GM21529 (cell line): Measurements from ENCODE around the gene GPR155.
A peak's percentile ranks its signal among the peaks of the same experiment; 100 is the strongest.
"Not testable (repeated sequence)": the region's sequence is repeated elsewhere in the genome, so short reads cannot be mapped to it uniquely, and the experiment has no call there.

Experiments
- ATAC-seq: cut with Tn5 transposase; IDR thresholded peaks from one replicate; pipeline ENCODE4 v1.9.1; 2021; ENCODE audit not compliant: unreplicated experiment

The GPR155 gene

DNA sequence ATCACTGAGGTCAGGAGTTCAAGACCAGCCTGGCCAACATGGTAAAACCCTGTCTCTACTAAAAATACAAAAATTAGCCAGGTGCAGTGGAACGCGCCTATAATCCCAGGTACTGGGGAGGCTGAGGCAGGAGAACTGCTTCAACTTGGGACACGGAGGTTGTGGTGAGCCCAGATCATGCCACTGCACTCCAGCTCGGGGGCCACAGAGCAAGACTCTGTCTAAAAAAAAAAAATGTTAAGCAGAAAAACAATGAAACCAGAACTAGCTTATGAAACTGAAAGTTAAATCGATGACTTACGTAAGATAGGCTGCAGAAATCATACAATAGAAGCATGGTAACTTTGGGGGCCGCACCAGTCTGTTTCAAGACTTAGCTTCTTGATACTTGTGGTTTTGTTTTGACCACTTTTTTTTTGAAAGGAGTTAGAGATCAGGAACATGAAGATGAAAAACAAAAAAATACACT lies 6.2 kb upstream of the GPR155 start:
- ATAC-seq = peak; percentile 93

DNA sequence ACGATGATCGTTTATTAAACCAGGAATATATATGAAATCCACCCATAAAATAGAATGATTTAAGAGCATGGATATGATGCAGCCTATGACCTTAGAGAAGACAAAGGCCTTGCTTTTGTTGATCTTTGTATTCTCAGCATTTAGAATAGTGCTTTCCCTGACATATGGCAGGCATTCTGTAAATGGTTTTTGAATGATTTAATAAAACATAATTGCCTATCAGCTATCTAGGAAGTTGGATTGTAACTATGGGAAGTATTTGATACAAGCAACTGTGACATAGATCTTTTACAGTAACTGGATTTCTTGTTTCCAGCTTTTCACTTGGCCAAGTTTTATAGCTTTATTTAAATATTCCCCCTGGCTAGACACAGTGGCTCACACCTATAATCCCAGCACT lies 5.1 kb upstream of the GPR155 start:
- ATAC-seq = no peak

GRCh38 chr2:174490051-174490450 lies 3.2 kb upstream of the GPR155 start:
- no peak for ATAC-seq

DNA sequence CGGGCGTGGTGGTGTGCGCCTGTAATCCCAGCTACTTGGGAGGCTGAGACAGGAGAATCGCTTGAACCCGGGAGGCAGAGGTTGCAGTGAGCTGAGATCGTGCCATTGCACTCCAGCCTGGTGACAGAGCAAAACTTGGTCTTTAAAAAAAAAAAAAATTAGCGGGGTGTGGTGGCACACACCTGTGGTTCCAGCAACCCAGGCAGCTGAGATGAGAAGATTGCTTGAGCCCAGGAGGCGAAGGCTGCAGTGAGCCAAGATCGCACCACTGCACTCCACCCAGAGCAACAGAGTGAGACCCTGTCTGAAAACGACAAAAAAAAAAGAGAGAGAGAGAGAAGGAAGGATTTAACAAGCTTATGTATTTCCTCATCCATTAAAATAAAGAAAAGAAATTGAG lies 2.7 kb upstream of the GPR155 start:
- ATAC-seq = not testable (repeated sequence)

- no peak for ATAC-seq
Measured at GRCh38 chr2:174487820-174488162, 962 bp upstream of the GPR155 start.

DNA sequence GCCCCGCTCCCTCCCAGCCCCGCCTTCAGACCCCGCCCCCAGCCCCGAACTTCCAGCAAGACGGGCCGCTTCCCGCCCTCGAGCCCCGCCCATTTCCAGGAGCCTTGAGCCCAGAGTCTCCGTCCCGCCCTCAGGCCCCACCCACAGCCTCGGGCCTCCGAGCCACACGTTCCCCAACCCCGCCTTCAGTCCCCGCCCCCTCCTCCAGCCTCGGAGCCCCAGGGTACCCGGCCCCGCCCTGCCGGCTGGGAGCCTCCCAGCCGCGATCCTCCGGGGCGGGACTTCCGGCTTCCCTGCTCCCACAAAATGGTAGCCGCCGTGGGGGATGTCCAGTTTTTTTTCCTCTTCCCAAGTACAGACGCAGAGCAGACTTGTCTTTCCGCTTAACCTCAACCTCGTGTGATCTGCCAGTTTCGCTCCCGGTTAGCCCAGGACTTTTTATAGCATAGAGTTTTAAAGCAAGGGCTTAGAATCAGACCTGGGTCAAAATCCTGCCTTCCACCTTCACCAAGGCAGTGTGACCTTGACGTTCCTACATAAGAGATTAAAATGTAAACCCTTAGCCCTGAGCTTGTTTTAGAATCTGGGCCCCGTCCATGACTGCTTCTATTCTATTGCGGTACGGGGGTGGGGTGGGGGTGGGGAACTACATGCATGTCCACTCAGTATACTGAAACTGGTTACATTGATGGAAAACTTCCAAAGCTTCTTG lies 435 bp upstream of the GPR155 start:
- peak; percentile 85 for ATAC-seq

DNA sequence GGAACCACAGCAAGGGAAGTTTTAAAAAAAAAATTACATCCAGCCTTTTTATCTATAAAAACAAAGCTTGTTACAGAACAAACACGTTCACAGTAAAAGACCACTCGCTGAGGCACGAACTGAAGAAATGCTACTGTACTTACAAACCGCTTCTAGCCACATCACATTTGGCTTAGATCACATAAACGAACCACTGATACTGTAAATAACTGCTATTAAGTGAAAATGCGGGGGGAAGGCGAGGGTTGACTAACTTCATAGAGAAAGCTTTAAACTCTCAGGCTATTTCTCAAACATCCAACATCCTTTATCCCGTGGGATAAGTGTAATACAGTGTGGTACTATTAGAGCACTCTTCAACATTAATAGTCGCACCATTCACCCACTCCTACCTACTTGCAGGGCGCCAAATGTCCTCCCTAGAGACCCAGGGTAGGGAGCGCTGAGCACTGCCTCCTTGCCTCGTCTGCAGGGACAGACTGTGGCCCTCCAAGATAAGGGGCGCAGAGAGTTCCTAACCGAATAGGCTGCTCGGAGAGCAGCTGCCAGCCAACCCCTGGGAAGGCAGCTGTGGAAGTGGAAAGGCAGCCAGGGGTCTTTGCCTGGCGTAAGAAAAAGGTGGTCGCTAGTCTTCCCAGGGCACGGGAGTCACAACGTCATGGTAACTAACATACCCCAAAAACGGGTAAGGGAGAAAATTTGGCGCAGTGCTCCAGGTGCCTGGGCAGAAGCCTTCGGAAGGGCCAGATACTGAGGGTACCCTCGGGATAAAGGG lies 854 bp downstream of the GPR155 start:
- ATAC-seq = peak; percentile 29

DNA sequence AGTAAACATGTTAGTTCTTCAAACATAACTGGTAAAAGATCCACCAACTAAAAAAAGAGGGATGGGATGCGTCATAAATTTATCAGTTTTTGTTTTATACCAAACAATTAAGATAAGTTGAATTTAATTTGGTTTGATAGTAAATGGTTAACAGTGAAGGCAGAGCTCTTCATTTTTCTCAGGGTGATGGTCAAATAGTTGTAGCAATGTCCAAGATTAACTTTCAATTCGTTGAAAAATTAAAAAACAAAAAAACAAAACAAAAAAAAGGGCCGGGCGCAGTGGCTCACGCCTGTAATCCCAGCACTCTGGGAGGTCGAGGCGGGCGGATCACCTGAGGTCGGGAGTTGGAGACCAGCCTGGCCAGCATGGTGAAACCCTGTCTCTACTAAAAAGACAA lies 1.8 kb downstream of the GPR155 start:
- not testable (repeated sequence) for ATAC-seq

GRCh38 chr2:174484573-174484972 lies 2.3 kb downstream of the GPR155 start:
- ATAC-seq = no peak

DNA sequence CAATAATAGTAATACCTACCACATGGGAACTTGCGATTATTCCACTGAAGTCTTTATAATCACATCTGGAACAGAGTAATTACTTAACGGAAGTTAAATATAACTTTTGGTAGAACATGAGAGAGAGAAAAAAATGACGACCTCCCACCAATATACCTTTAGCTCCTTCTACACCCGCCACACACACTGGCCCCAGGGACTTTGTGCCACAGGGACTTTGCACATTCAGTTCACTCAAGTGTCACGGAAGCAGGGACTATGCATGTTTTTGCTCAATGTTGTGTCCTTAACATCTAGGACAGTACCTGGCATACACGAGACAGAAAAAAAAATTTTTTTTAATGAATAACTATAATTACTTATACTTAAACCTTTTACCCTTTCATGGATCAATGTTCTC lies 4.0 kb downstream of the GPR155 start:
- no peak for ATAC-seq

DNA sequence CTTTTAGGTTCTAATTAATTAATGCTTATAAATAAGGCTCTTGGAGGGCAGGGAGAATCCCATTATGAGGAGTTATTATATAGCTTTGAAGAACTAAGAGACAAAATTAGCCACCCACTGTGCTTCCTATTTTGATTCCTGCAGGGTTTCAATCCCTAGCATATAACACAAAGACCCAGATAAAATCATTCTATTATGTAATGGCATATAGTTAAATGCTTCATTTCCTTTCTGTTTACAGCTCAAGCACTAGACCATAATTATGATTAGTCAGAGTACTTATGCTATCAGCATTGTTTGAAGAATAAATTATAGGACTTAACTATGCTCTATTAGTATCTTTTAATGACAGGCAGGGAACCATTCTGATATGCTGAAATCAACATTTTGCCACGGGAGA lies 9.1 kb downstream of the GPR155 start:
- no peak for ATAC-seq

GRCh38 chr2:174473796-174474195 lies 13.0 kb downstream of the GPR155 start:
- no peak for ATAC-seq

- ATAC-seq = no peak
Measured at GRCh38 chr2:174465327-174465726, 21.5 kb downstream of the GPR155 start.

GRCh38 chr2:174461221-174461620 lies 25.6 kb downstream of the GPR155 start:
- no peak for ATAC-seq

DNA sequence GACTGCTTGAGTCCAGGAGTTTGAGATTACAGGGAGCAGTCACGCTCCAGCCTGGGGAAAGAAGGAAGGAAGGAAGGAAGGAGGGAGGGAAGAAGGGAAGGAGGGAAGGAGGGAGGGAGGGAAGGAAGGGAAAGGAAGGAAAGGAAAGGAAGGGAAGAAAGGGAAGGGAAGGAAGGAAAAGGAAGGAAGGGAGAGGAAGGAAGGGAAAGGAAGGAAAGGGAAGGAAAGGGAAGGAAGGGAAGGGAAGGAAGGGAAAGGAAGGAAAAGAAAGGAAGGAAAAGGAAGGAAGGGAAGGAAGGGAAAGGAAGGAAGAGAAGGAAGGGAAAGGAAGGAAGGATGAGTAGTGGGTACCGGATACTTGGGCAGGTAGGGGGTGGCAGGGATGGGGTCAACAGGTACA lies 32.3 kb downstream of the GPR155 start:
- no peak for ATAC-seq

DNA sequence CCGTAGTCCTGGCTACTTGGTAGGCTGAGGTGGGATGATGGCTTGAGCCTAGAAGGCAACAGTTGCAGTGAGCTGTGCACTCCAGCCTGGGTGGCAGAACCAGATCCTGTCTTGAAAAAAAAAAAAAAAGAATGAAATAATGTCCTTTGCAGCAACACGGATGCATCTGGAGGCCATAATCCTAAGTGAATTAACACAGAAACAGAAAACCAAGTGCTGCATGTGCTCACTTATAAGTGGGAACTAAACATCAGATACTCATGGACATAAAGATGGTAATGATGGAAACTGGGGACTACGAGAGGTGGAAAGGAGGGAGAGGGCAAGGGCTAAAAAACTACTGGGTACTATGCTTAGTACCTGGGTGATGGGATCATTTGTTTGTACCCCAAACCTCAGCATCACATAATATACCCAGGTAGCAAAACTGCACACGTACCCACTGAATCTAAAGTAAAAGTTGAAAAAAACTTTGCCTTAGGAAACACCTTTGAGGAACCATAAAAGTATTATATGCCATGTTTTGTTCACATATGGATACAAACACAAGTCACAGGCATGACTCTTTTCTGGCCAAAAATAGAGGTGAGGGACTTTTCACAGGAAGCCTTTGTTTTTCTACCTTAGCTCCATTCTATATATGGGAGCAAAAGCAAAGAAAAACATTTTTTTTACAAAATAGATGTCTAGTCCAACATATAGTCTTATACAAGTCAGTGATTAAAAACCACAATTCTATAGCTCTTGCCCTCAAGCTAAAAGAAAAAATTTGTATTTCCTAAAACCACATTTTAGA lies 36.6 kb downstream of the GPR155 start:
- ATAC-seq = no peak

- ATAC-seq = no peak
Measured at GRCh38 chr2:174449033-174449432, 37.8 kb downstream of the GPR155 start.

DNA sequence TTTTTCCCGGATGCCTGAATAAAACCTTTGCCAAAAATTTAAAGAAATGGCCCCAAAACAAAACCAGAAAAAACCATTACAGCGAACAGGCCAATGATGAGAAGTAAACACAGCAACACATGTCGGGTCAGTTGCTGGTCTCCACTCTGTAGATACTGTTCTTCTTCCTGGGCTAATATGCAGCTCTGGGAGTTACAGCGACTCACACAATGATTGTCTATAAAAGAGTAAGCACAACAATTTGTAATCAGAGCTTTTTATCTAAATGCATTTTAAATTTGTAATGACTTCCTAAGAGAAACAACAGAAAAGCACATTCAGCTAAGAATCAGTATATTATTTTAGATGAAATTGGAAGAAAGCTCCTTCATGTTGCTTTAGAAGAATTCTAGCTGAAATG lies 40.3 kb downstream of the GPR155 start:
- ATAC-seq = no peak

- no peak for ATAC-seq
Measured at GRCh38 chr2:174445248-174445647, 41.6 kb downstream of the GPR155 start.

GRCh38 chr2:174444761-174445160 lies 42.1 kb downstream of the GPR155 start:
- no peak for ATAC-seq

DNA sequence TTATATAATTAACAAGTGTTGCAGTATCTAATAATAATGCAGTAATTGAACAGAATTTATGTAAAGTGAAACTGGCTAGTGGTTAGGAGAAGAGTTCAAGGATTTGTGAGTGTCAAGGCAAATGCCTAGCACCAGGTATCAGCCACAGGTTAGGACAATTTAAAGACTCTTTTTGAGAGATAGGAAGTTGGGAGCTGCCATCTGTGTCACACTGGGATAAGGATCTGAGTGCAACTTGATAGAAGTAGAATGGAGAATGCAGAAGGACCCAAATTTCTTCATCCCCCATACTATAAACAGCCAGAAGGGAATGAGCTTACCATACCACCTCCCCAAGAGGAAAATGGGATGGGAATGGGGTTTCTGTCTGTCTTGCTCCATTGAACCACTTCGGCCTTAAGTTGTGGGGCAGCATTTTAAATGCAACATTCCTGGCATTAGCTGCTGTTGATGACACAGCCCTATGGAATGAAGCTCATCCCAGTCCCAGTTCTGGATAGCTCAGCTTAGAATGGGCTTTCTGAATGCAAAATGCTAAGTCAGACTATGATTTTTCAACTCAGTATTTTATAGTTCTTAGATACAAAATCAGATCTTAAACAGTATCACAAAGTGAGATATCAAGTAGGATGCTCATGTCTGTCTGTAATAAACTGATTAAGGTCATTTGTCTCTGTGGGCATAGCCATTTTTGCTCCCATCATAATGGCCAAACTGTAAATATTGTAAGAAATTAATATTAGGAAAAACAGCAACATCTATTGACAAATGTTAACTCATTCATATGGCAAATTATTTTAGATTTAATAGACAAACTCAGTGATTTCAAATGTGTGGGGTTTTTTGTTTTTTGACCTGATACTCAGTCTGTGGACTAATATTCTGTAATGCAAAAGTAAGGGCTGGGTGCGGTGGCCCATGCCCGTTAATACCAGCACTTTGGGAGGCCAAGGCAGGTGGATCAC lies 44.0 kb downstream of the GPR155 start:
- ATAC-seq = no peak
